ENCODE data around the gene HSBP1L1. TPM values are rescaled to one million over a fixed set of nuclear protein-coding genes. Genes with fewer than 3 reads are reported as not detected.
A peak's percentile ranks its signal among the peaks of the same experiment; 100 is the strongest.

HSBP1L1 gene
- total RNA-seq, 6 donors from 2014 or later = 32.1 to 80.7 (median 43.8) TPM

- no peak for ATAC-seq (ENCODE audit: low FRiP score in 2 of 2)
- no peak for TF ChIP-seq CTCF (IDR thresholded peaks at IDR 0.05)
- TF ChIP-seq POLR2AphosphoS5 (IDR thresholded peaks at IDR 0.05) = no peak
- no peak for TF ChIP-seq POLR2A (IDR thresholded peaks at IDR 0.05)
- TF ChIP-seq EP300 (IDR thresholded peaks at IDR 0.05) = no peak
- Histone ChIP-seq H3K4me3 (no peak overlapping the region), H3K36me3 (peaks cover 0 to 61% (median 11%) of the 10 kb centered on the region in 4 donors), H3K4me1 (peaks cover 3 to 15% (median 11%) of the 10 kb centered on the region in 4 donors), H3K9me3 (peaks cover 14 to 30% (median 17%) of the 10 kb centered on the region in 4 donors), H3K27me3 (no peaks in the 10 kb centered on the region), H3K27ac (peak overlapping the region in 2 of 4 donors; percentile 7 to 19)
- WGBS, 2 donors = 84 to 85% methylated on average over 4 to 5 of the region's 5 CpGs
- peak in 1 of 2 donors; percentile 6 for DNase-seq
Observed at GRCh38 chr18:79935098-79935480, 29.4 kb upstream of the HSBP1L1 start.

- TF ChIP-seq EP300 (IDR thresholded peaks at IDR 0.05) (no peak), CTCF (IDR thresholded peaks at IDR 0.05) (no peak), POLR2A (IDR thresholded peaks at IDR 0.05) (no peak), POLR2AphosphoS5 (IDR thresholded peaks at IDR 0.05) (no peak)
- ATAC-seq (ENCODE audit: low FRiP score in 2 of 2) = no peak
- WGBS, 2 donors = 95 to 97% methylated on average over 3 of the region's 3 CpGs
- Histone ChIP-seq H3K27ac (peak overlapping the region in 1 of 4 donors; percentile 19), H3K4me3 (no peak overlapping the region), H3K36me3 (peaks cover 0 to 64% (median 13%) of the 10 kb centered on the region in 4 donors), H3K9me3 (peaks cover 10 to 26% (median 14%) of the 10 kb centered on the region in 4 donors), H3K4me1 (peaks cover 3 to 18% (median 11%) of the 10 kb centered on the region in 4 donors), H3K27me3 (no peaks in the 10 kb centered on the region)
- peak in 1 of 2 donors; percentile 8 for DNase-seq
Observed at GRCh38 chr18:79935499-79935898, 28.9 kb upstream of the HSBP1L1 start.

- Histone ChIP-seq H3K27me3 (no peaks in the 10 kb centered on the region), H3K9me3 (peaks cover 8 to 26% (median 13%) of the 10 kb centered on the region in 4 donors), H3K4me1 (peaks cover 3 to 22% (median 11%) of the 10 kb centered on the region in 4 donors), H3K27ac (no peak overlapping the region), H3K36me3 (peaks cover 0 to 68% (median 15%) of the 10 kb centered on the region in 4 donors), H3K4me3 (no peak overlapping the region)
- TF ChIP-seq EP300 (IDR thresholded peaks at IDR 0.05) (no peak), CTCF (IDR thresholded peaks at IDR 0.05) (no peak), POLR2A (IDR thresholded peaks at IDR 0.05) (no peak), POLR2AphosphoS5 (IDR thresholded peaks at IDR 0.05) (no peak)
- ATAC-seq (ENCODE audit: low FRiP score in 2 of 2) = no peak
- WGBS, 2 donors = 98 to 99% methylated on average over 6 of the region's 6 CpGs
- peak in 1 of 2 donors; percentile 9 for DNase-seq
Observed at GRCh38 chr18:79935925-79936324, 28.5 kb upstream of the HSBP1L1 start.

- Histone ChIP-seq H3K4me1 (peaks cover 3 to 25% (median 11%) of the 10 kb centered on the region in 4 donors), H3K4me3 (no peak overlapping the region), H3K9me3 (peaks cover 8 to 26% (median 12%) of the 10 kb centered on the region in 4 donors), H3K27ac (no peak overlapping the region), H3K27me3 (no peaks in the 10 kb centered on the region), H3K36me3 (peaks cover 0 to 73% (median 19%) of the 10 kb centered on the region in 4 donors)
- 94 to 96% methylated on average over 12 of the region's 12 CpGs for WGBS, 2 donors
- peak in 1 of 2 donors; percentile 13 for DNase-seq
- TF ChIP-seq EP300 (IDR thresholded peaks at IDR 0.05) = no peak
- no peak for TF ChIP-seq POLR2A (IDR thresholded peaks at IDR 0.05)
- no peak for TF ChIP-seq POLR2AphosphoS5 (IDR thresholded peaks at IDR 0.05)
- no peak for TF ChIP-seq CTCF (IDR thresholded peaks at IDR 0.05)
- no peak for ATAC-seq (ENCODE audit: low FRiP score in 2 of 2)
Observed at GRCh38 chr18:79936641-79937040, 27.8 kb upstream of the HSBP1L1 start.

All from upper lobe of left lung (tissue), 6 donors.